Astrocyte (in vitro differentiated cells and primary cell): ENCODE measurements around the gene IPCEF1. TPM values are rescaled to one million over a fixed set of nuclear protein-coding genes. Genes with fewer than 3 reads are reported as not detected.

ENCODE experiments used
- DNase-seq: peaks from one replicate; pipeline ENCODE4 v3.0.0-alpha.2; 2010; ENCODE audit warnings: low read depth
- FAIRE-seq: peaks from 2 replicates; lab custom pipeline; 2011; peaks lifted over from hg19 to GRCh38; lab: Jason Lieb, UNC
- H2AFZ ChIP-seq: 2 replicates; pipeline ENCODE4 v1.6.0; 2012; ENCODE audit warnings: low read depth, low read length, inconsistent platforms
- H3K27ac ChIP-seq: 2 replicates; pipeline ENCODE4 v1.5.1; 2011; ENCODE audit warnings: low read depth, low read length, inconsistent platforms
- H3K27me3 ChIP-seq: 2 replicates; pipeline ENCODE4 v1.6.0; 2011; ENCODE audit warnings: low read length, inconsistent platforms; ENCODE audit not compliant: insufficient read depth
- H3K36me3 ChIP-seq: 2 replicates; pipeline ENCODE4 v1.5.1; 2011; ENCODE audit warnings: low read length, inconsistent platforms; ENCODE audit not compliant: insufficient read depth
- H3K4me1 ChIP-seq: 2 replicates; pipeline ENCODE4 v1.5.1; 2011; ENCODE audit warnings: low read length, inconsistent platforms; ENCODE audit not compliant: insufficient read depth
- H3K4me2 ChIP-seq: 2 replicates; pipeline ENCODE4 v1.6.0; 2012; ENCODE audit warnings: low read length, inconsistent platforms
- H3K4me3 ChIP-seq: 2 replicates; pipeline ENCODE4 v1.5.1; 2011; ENCODE audit warnings: low read depth, mild to moderate bottlenecking, low read length, inconsistent platforms; ENCODE audit not compliant: insufficient read depth
- H3K79me2 ChIP-seq: 2 replicates; pipeline ENCODE4 v1.6.0; 2012; ENCODE audit warnings: mild to moderate bottlenecking, low read length, inconsistent platforms; ENCODE audit not compliant: insufficient read depth
- H3K9ac ChIP-seq: 2 replicates; pipeline ENCODE4 v1.6.0; 2012; ENCODE audit warnings: mild to moderate bottlenecking, low read length, inconsistent platforms
- H3K9me3 ChIP-seq: 2 replicates; pipeline ENCODE4 v1.5.1; 2012; ENCODE audit warnings: low read depth, mild to moderate bottlenecking, low read length, inconsistent platforms; ENCODE audit not compliant: insufficient read depth
- H4K20me1 ChIP-seq: 2 replicates; pipeline ENCODE4 v1.6.0; 2012; ENCODE audit warnings: low read length, inconsistent platforms; ENCODE audit not compliant: insufficient read depth
- H3K27ac Mint-ChIP-seq: one replicate; pipeline ENCODE4 v1.8.0; 2021; ENCODE audit warnings: mild to moderate bottlenecking, mixed read lengths; ENCODE audit not compliant: unreplicated experiment
- H3K27me3 Mint-ChIP-seq: one replicate; pipeline ENCODE4 v1.8.0; 2021; ENCODE audit warnings: low read depth, mixed read lengths; ENCODE audit not compliant: unreplicated experiment
- H3K36me3 Mint-ChIP-seq: one replicate; pipeline ENCODE4 v1.8.0; 2021; ENCODE audit warnings: low read depth, mixed read lengths; ENCODE audit not compliant: unreplicated experiment
- H3K4me1 Mint-ChIP-seq: one replicate; pipeline ENCODE4 v1.8.0; 2021; ENCODE audit warnings: low read depth, mixed read lengths; ENCODE audit not compliant: unreplicated experiment
- H3K4me3 Mint-ChIP-seq: one replicate; pipeline ENCODE4 v1.8.0; 2021; ENCODE audit warnings: mild to moderate bottlenecking, moderate library complexity, mixed read lengths; ENCODE audit not compliant: unreplicated experiment
- H3K9me3 Mint-ChIP-seq: one replicate; pipeline ENCODE4 v1.8.0; 2021; ENCODE audit warnings: mild to moderate bottlenecking, mixed read lengths; ENCODE audit not compliant: unreplicated experiment
- CTCF ChIP-seq: IDR thresholded peaks from 2 replicates; pipeline ENCODE4 v1.5.1; 2011; ENCODE audit warnings: low read depth, mild to moderate bottlenecking, inconsistent platforms, low read length, moderate library complexity; ENCODE audit not compliant: insufficient read depth
- EZH2 ChIP-seq: IDR thresholded peaks from 2 replicates; pipeline ENCODE4 v1.6.1; 2012; ENCODE audit warnings: mild to moderate bottlenecking, low read length, inconsistent platforms; ENCODE audit not compliant: insufficient read depth
- total RNA-seq: library from RNA; stranded (reverse); gene quantifications from 2 replicates; pipeline ENCODE4 v1.2.1, GENCODE V29; 2021

Gene IPCEF1
- total RNA-seq, 1 donor from 2014 or later, result 0.16 TPM

GRCh38 chr6:154166140-154166539, 190.5 kb downstream of the IPCEF1 start:
- Histone ChIP-seq H3K9ac (no peak overlapping the region), H2AFZ (peak overlapping the region; percentile 43), H3K27me3 (no peaks in the 10 kb centered on the region), H3K4me2 (no peak overlapping the region), H3K79me2 (no peaks in the 10 kb centered on the region), H4K20me1 (no peaks in the 10 kb centered on the region), H3K4me3 (no peak overlapping the region), H3K27ac (no peak overlapping the region), H3K4me1 (peaks cover 6% of the 10 kb centered on the region), H3K36me3 (no peaks in the 10 kb centered on the region), H3K9me3 (no peaks in the 10 kb centered on the region)
- FAIRE-seq (no peak), DNase-seq (no peak)
- H3K4me3 Mint-ChIP-seq, result no peak overlapping the region
- H3K36me3 Mint-ChIP-seq, result no peaks in the 10 kb centered on the region
- peaks cover 2% of the 10 kb centered on the region for H3K9me3 Mint-ChIP-seq
- TF ChIP-seq CTCF (no peak), EZH2 (no peak)
- no peaks in the 10 kb centered on the region for H3K4me1 Mint-ChIP-seq
- no peaks in the 10 kb centered on the region for H3K27me3 Mint-ChIP-seq
- H3K27ac Mint-ChIP-seq, result no peak overlapping the region

GRCh38 chr6:154165478-154165877, 191.1 kb downstream of the IPCEF1 start:
- H3K9ac ChIP-seq, result no peak overlapping the region
- H3K79me2 ChIP-seq, result no peaks in the 10 kb centered on the region
- no peaks in the 10 kb centered on the region for H3K4me1 Mint-ChIP-seq
- DNase-seq, result no peak
- H3K4me3 ChIP-seq, result no peak overlapping the region
- H4K20me1 ChIP-seq, result no peaks in the 10 kb centered on the region
- no peaks in the 10 kb centered on the region for H3K36me3 ChIP-seq
- H3K27ac Mint-ChIP-seq, result no peak overlapping the region
- H3K27ac ChIP-seq, result no peak overlapping the region
- no peak overlapping the region for H3K4me2 ChIP-seq
- no peaks in the 10 kb centered on the region for H3K9me3 ChIP-seq
- no peak for FAIRE-seq
- H3K9me3 Mint-ChIP-seq, result peaks cover 2% of the 10 kb centered on the region
- H3K4me3 Mint-ChIP-seq, result no peak overlapping the region
- H3K36me3 Mint-ChIP-seq, result no peaks in the 10 kb centered on the region
- TF ChIP-seq CTCF, result no peak
- no peak for TF ChIP-seq EZH2
- no peaks in the 10 kb centered on the region for H3K27me3 Mint-ChIP-seq
- no peaks in the 10 kb centered on the region for H3K27me3 ChIP-seq
- peaks cover 6% of the 10 kb centered on the region for H3K4me1 ChIP-seq
- no peak overlapping the region for H2AFZ ChIP-seq

GRCh38 chr6:154164397-154164796, 192.2 kb downstream of the IPCEF1 start:
- no peak for TF ChIP-seq CTCF

More at GRCh38 chr6:154164397-154164796, 192.2 kb downstream of the IPCEF1 start:
- FAIRE-seq (no peak), DNase-seq (peak; percentile 85)
- Mint-ChIP-seq H3K4me1 (no peaks in the 10 kb centered on the region), H3K36me3 (no peaks in the 10 kb centered on the region), H3K9me3 (no peaks in the 10 kb centered on the region), H3K27ac (no peak overlapping the region), H3K27me3 (no peaks in the 10 kb centered on the region), H3K4me3 (no peak overlapping the region)
- Histone ChIP-seq H3K79me2 (no peaks in the 10 kb centered on the region), H3K27ac (no peak overlapping the region), H3K4me3 (no peak overlapping the region), H3K4me2 (peak overlapping the region; percentile 54), H3K9ac (no peak overlapping the region), H3K9me3 (no peaks in the 10 kb centered on the region), H4K20me1 (no peaks in the 10 kb centered on the region), H3K27me3 (no peaks in the 10 kb centered on the region), H2AFZ (no peak overlapping the region), H3K36me3 (no peaks in the 10 kb centered on the region), H3K4me1 (peaks cover 6% of the 10 kb centered on the region)
